T-helper 1 cell (primary cell): ENCODE results near the gene SMCO1.
"Not testable (repeated sequence)": the region's sequence is repeated elsewhere in the genome, so short reads cannot be mapped to it uniquely, and the experiment has no call there.

Source experiments
- DNase-seq, 5 donors: peaks; one replicate each; pipeline ENCODE4 v3.0.0-alpha.2; 2012 to 2020
- total RNA-seq, 4 donors: gene quantifications; one replicate each; lab custom pipeline; 2026; lab: John Stamatoyannopoulos, UW

SMCO1 gene, protein sequence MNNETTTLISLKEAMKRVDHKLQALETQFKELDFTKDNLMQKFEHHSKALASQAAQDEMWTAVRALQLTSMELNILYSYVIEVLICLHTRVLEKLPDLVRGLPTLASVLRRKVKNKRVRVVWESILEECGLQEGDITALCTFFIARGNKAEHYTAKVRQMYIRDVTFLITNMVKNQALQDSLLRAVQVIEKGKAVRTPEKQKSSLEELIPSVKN
- total RNA-seq = 0 reads per million in 4 donors

DNA sequence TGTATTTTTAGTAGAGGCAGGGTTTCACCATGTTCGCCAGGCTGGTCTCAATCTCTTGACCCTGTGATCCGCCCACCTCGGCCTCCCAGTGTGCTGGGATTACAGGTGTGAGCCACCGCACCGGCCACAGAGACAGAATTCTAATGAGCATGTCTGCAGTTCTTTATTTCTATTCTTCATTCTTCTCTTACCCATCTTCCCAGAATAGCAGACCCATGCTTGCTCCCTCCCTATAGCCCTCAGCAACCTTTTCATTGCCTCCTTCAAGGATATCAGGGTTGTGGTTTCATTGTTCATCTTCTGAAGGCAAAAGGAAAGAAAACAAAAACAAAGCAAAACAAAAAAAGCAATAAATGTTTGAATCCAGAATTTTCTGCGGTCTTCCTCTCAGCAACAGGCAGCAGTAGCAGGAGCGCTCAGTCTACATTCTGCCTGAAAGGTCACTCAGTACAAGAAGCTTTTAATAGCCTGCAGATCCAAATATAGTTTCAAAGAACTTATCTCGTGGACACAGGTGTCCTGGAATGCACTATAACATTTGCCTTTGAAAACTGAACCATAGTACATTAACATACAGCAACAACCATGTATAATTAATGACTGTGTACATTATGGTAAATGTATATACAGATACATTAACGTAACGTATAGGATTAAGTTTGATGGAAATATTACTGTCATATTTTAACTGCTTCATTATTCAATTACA is at the start of gene SMCO1:
Gene SMCO1, minus strand, starts transcription at position 434 of the 709 bp plus-strand sequence. Its CDS starts 137 bp downstream, at position 297.
- DNase-seq = no peak

DNA sequence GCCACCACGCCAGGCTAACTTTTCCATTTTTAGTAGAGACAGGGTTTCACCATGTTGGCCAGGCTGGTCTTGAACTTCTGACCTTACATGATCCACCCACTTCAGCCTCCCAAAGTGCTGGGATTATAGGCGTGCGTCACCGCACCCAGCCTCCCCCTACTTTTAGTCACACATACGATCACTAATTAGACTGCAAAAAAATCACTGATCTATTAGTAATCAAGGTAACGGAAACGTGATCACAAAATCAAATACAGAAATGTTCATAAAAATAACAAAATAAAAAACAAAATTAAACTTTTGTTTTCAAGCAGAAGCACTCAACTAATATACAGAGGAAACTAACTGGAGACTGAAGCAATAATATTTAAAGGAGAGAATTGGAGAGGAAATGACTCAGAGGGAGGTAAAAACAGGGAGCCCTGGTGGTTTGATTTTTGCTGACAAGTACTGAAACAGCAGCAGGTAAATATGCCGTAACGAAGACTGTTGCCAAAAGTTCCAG is 48.6 kb upstream of the SMCO1 start:
- peak in 1 of 5 donors; percentile 77 for DNase-seq

DNA sequence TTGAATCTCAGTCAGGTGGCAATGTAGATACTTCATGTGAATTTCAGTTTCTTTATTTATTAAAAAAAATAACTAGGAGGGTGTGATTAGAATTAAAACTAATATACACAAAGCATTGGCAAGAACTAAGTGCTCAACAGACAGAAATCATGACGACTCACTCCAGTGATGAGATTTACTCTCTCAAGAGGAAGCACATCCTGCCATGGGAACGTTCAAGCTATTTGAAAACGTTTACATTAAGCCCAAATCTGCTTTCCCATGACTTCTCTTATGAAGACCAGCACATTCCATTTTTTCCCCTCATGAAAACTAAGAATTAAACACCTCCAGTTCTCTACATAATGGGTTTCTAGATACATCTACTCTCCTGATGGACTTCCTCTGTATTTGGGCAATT is 44.7 kb upstream of the SMCO1 start:
- peak in 1 of 5 donors; percentile 39 for DNase-seq

DNA sequence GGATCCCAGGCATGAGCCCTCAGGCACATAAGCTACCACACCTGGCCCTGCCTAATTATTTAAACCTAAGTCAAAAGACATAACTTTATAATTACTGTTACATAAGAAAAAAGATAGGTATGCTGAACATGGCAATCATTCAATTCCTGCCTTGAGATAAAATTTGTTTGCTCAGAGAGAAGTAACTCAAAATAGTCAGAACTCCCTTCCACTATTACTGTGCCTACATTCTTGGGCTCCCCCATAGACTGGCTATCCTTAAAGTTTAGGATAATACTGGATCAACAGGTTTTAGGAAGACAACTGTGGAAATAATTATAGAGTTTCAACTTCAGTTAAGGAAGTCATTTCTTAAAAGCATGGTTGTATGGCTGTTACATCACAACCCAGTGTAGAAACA is 43.3 kb upstream of the SMCO1 start:
- DNase-seq = no peak

DNA sequence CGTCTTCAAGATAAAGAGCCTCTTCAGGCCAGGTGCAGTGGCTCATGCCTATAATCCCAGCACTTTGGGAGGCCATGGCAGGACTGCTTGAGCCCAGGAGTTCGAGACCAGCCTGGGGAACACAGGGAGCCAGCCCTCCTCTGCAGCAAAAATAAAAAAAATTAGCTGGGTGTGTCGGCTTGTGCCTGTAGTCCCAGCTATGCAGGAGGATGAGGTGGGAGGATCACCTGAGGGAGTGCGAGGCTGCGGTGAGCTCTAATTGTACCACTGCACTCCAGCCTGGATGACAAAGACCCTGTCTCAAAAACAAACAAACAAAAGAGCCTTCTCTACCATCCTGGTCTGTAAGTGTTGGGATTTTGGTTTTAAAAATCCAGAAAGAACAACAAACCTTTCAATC is 42.1 kb upstream of the SMCO1 start:
- no peak for DNase-seq

DNA sequence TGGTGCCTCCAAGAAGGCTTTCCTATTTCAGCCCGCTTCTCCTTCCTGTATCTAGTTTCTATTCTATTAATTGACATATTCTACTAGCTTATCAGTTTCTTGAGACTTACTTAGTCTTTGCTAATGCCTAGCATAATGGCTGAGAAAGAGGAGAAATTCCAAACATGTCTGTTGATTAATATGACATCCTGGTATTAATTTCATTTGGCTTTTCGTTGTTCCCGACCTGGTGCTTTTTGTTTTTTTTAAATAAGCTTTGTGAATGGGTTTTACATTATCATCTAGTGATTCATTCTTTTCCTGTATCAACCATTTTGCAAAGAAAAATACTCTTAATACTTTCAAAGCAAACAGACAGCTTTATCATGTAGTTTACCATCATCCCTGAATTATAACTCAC is 40.1 kb upstream of the SMCO1 start:
- DNase-seq = no peak

DNA sequence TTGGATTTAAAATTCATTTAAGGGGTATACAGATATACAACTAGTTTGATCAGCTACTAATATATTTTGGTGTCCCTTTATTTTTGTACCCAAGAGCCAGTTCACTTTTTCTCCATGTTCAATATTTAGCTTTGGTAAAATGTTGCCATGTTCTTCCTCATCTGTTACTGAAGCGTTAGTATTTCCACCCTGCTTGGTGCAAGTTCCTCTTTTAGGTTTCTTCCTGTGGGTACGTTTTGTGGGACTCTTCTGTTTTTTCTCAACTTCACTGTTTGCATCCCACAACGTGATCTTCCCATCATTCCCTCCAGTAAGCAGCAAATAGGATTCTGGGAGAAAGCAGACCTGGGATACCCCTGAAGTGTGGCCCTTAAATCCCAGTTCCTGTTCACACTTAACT is 39.1 kb upstream of the SMCO1 start:
- no peak for DNase-seq

DNA sequence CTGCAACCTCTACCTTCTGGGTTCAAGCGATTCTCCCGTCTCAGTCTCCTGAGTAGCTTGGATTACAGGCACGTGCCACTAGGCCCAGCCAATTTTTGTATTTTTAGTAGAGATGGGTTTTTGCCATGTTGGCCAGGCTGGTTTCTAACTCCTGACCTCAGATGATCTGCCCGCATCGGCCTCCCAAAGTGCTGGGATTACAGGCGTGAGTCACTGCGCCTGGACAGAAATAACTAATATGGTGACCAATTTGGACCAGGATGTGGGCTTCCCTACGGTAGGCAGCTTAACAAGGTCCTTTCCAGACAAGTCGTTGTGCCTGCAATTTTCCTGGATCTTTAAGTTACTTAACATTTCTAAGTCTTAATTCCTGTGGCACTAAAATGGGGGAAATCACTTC is 38.4 kb upstream of the SMCO1 start:
- DNase-seq = no peak

DNA sequence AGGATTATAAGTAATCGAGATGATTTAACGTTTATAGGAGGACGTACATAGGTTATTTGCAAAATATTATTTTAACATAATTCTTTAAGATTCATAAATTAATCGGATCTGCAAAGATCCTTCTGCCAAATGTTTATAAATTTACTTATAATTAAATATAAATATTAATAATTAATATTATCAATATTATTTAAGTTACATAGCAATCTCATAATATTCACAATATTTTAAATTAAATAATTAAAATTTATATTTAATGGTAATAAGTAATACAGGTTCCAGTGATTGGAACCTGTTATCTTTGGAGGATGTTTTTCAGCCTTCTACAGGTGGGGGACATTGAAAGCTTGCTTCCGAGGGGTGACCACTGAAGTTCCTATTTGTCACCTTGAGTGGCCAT is 37.1 kb upstream of the SMCO1 start:
- no peak for DNase-seq

DNA sequence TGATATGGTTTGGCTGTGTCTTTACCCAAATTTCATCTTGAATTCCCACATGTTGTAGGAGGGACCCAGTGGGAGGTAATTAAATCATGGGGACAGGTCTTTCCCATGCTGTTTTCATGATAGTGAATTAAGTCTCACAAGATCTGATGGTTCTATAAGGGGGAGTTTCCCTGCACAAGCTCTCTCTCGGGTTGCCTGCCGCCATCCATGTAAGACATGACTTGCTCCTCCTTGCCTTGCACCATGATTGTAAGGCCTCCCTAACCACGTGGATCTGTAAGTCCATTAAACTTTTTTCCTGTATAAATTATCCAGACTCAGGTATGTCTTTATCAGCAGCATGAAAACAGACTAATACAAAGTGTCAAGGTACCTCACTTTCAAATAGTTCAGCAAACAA is 35.0 kb upstream of the SMCO1 start:
- not testable (repeated sequence) for DNase-seq

DNA sequence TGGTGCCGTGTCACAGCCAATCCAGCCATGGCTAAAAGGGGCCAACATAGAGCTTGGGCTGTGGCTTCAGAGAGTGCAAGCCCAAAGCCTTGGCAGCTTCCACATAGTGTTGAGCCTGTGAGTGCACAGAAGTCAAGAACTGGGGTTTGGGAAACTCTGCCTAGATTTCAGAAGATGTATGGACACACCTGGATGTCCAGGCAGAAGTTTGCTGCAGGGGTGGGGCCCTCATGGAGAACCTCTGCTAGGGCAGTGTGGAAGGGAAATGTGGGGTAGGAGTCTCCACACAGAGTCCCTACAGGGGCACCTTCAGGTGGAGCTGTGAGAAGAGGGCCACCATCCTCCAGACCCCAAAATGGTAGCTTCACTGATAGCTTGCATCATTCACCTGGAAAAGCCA is 34.2 kb upstream of the SMCO1 start:
- DNase-seq = not testable (repeated sequence)

DNA sequence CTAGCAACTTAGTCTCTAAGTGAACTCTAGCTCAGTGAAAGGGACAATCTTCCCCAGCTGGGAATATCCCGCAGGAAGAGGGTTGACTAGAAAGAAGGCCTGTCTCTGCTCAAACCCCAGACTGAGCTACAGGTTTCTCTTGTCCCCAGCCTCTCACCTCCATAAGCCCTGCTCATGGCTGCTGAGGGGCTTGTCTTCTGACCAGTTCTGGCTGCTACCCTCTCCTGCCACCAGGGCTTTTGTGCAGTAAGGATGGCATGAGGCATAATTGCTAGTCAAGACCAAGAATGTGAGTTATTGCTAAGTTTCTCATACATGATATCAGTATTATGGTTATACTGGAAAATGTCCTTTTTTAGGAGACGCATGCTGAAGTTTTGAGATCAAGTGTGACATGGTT is 31.9 kb upstream of the SMCO1 start:
- DNase-seq = no peak

DNA sequence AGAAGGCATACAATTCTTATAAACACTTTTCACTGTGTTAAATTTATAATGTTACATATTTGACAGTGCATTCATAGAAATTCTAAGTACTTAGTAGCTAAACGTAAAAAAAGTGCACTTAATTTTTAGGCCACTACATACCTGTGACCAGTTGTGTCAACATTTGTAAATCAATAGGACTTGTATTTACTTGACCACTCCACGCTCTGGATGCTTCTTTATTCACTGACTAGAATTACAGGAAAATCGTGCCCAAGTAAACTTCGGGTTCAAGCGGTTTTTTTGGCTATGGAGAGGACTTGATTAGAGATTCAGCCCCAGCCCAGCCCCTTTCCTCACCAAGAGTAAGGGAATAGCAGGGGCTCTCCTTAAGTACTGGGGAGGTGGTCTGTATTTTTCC is 31.4 kb upstream of the SMCO1 start:
- DNase-seq = no peak

DNA sequence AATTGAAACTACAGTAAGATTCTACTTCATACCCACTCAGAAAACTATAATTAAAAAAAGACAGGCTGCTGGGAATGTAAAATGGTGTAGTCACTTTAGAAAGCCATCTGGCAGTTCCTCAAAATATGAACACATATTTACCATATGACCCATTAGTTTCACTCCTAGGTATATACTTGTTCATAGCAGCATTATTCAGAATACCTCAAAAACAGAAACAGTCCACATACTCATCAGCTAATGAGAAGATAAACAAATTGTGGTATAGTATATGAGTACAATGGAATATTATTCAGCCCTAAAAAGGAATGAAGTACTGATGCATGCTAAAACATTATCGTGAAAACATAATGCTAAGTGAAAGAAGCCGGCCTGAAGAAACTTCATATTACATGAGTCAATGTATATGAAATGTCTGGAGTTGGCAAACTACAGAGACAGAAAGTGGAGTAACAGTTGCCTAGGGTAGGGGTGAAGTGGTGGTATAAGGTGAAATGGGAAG is 29.4 kb upstream of the SMCO1 start:
- no peak for DNase-seq

DNA sequence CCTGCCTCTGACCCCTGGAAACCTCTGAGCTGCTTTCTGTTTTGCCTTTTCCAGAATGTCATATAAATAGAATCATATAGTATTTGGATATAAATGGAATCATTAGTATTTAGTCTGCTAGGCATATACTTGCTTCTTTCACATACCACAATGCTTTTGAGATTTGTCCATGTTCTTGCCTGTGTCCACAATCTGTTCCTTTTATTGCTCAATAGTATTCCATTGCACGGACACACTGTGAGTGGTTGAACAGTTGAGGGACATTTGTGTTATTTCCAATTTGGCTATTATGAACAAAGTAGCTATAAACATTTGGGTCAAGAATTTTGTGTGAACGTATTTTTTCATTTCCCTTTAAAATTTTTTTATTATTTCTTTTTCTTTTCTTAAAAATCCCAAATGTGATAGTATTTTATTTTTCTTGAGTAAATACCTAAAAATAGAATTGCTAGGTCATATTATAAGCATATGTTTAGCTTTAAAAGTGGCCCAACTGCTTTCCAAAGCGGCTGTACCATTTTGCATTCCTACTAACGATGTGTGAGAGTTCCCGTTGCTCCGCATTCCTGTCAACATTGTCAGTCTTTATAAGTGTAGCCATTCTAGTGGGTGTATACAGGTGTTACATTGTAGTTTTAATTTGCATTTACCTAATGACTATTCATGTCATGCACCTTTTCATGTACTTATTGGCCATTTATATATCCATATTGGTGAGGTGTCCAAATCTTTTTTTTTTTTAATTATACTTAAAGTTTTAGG is 26.7 kb upstream of the SMCO1 start:
- DNase-seq = no peak

DNA sequence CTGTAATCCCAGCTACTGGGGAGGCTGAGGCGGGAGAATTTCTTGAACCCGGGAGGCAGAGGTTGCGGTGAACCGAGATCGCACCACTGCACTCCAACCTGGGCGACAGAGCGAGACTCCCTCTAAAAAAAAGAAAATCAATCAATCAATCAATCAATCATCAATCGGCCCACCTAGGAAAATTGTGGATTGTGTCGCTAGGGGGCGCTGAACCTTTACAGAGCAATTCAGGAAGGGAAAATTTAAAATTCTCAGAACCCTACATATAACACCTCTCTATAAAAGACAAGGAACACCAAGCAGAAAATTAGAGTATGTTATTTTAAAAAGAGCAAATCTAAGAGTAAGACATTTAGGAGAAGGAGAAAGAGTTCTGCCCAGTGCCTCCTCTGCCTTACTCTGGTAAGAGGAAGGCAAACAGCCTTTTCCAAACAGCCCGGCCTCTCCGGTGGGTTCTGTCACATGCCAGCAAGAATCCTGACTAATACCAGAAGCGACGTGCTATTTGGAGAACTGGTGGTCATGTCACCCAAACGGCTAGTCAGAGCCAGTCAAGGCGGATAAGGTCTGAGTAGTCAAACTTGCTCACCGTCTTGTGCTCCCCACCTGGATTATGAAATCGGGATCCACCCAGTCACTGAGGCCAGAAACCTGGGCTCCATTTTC is 22.3 kb upstream of the SMCO1 start:
- peak; percentile 22 to 72 (median 42) for DNase-seq

DNA sequence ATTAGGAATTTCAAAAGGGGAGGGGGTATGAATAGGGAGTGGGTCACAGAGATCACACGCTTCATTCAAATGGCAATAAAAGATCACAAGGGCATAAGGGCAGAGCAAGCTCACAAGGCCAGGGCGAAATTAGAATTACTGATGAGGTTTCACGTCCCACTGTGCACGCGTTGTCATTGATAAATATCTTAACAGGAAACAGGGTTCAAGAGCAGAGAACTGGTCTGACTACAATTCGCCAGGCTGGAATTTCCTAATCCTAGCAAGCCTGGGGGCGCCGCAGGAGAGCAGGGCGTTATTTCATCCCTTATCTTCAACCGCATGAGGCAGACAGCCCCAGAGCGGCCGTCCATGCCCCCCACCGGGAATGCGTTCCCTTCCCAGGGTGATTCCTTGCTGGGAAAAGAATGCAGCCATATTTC is 18.1 kb upstream of the SMCO1 start:
- no peak for DNase-seq

DNA sequence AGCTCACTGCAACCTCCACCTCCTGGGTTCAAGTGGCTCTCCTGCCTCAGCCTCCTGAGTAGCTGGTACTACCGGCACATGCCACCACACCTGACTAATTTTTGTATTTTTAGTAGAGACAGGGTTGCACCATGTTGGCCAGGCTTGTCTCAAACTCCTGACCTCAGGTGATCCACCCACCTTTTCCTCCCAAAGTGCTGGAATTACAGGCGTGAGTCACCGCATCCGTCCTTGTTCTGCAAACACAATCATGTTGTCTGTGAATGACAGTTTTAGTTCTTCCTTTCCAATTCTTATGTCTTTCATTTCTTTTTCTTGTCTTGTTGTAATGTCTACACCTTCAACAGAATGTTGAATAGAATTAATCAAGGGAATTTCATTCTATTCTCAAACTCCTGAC is 16.3 kb upstream of the SMCO1 start:
- no peak for DNase-seq

DNA sequence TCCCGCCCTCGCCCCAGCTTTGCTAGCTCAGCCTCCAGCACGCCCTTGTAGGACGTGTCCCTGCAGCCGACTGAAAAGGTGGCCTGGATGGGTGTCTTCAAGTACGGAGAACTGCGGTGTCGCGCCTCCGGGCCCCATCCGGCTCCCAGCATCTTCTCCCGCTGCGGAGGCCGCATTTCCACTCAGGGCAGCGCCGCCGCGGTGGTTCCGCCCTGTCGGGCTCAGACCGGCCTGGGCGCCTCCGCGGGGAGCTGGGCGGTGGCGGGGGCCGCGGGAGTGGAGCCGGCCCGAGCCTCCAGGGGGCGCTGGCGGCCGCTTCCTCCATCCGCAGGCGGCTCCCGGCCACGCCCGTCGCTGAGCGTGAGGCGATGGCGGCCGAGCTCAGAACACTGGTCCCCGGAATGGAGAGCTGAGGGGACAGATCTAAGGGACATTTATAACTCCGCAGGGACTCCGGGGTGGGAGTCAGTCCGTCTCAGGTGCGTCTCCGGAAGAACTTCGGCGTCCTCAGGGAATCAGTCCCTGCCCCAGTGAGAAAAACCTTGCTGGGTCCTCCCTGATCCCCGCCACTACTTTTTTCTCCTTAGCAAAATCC is 13.6 kb upstream of the SMCO1 start:
- peak; percentile 54 to 85 (median 62) for DNase-seq

DNA sequence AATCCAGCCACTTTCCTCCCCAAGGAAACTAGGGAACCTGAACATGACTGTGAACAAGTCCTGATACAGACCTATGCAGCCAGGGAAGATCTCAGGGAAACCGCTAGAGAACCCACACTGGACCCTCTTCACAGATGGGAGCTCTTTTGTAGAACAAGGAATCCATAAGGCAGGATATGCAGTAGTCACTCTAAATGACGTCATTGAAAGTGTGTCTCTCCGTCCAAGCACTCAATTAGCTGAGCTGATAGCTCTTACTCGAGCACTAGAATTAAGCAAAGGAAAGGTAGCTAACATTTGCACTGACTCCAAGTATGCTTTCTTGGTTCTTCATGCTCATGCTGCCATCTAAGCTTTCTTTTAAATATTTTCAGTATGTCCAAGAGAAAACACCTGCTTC is 10.0 kb upstream of the SMCO1 start:
- DNase-seq = no peak

DNA sequence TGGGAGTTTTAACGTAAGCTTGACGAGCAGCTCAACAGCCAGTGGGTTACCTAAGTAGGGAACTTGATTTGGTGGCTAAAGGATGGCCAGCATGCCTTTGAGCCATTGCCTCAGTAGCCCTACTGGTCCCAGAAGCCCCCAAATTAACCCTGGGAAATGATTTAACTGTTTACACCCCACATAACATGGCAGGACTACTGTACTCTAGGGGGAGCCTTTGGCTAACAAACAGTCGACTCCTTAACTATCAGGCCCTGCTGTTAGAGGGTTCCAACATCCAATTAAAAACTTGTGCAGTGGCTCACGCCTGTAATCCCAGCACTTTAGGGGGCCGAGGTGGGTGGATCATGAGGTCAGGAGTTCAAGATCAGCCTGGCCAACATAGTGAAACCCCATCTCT is 9.4 kb upstream of the SMCO1 start:
- no peak for DNase-seq

DNA sequence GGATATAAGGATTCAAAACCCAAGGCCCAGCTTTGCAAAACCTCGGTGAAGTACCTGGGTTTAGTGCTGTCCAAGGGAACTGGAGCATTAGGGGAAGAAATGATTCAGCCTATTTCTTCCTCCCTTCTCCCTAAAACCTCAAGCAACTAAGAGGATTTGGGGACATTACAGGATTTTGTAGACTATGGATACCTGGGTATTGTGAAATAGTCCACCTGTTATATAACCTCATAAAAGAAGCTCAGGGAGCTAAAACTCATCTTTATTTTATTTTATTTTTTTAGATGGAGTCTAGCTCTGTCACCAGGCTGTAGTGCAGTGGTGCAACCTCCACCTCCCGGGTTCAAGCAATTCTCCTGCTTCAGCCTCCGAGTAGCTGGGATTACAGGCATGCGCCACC is 8.7 kb upstream of the SMCO1 start:
- DNase-seq = no peak
